ENCODE results near the gene HELZ.

GRCh38 chr17:67026341-67026740 lies 218.7 kb downstream of the HELZ start:
- TF ChIP-seq CTCF (IDR thresholded peaks at IDR 0.05; ENCODE audit: control extremely low read depth in 1 of 3, insufficient read depth in 1 of 3, low read depth in 1 of 3, low read length in 3 of 3) (no peak), BCL11A (IDR thresholded peaks at IDR 0.05; ENCODE audit: low read depth in 2 of 2, low read length in 2 of 2) (no peak), YY1 (IDR thresholded peaks at IDR 0.05; ENCODE audit: low read depth, low read length) (no peak)
